Measurements from ENCODE around the gene RASSF5. TPM values are rescaled to one million over a fixed set of nuclear protein-coding genes. Genes with fewer than 3 reads are reported as not detected.

Gene RASSF5
- total and polyA plus RNA-seq, 2 experiments from 2014 or later = 0.48 to 4.4 TPM

- TF ChIP-seq ZNF462 (CRISPR knock-in tag; IDR thresholded peaks at IDR 0.05) = no peak
- TF ChIP-seq EZH2 (IDR thresholded peaks at IDR 0.05; ENCODE audit: low read depth, unreplicated experiment) = no peak
- TF ChIP-seq STAT1 (IDR thresholded peaks at IDR 0.05; ENCODE audit: unreplicated experiment) = no peak
- TF ChIP-seq POLR2AphosphoS5 (IDR thresholded peaks at IDR 0.05; ENCODE audit: low read depth) = no peak
- TF ChIP-seq ZNF114 (CRISPR knock-in tag; IDR thresholded peaks at IDR 0.05) = no peak
- TF ChIP-seq REST (IDR thresholded peaks at IDR 0.05; ENCODE audit: unreplicated experiment) = no peak
- no peak for TF ChIP-seq ZNF331 (CRISPR knock-in tag; IDR thresholded peaks at IDR 0.05; ENCODE audit: low read depth)
- no peak for TF ChIP-seq CTCF (conservative IDR thresholded peaks at IDR 0.05; ENCODE audit: low read depth in 2 of 2)
Observed at GRCh38 chr1:206538086-206538770, 30.9 kb downstream of the RASSF5 start (continued).
